HEK293 (cell line): ENCODE results near the gene RPL22.

Experiments used
- EGR2 ChIP-seq: fragments of 450-650 bp; formaldehyde crosslinking; IDR thresholded peaks from 2 replicates; pipeline ENCODE4 v1.5.1; 2016; ENCODE audit warnings: low read depth, missing biosample characterization, missing genetic modification characterization
- HOXC10 ChIP-seq: sonication (generic); formaldehyde crosslinking; IDR thresholded peaks from 2 replicates; pipeline ENCODE4 v1.8.1; 2023; ENCODE audit warnings: mild to moderate bottlenecking, missing genetic modification reagents
- HOXD13 ChIP-seq: sonication (generic); formaldehyde crosslinking; IDR thresholded peaks from 2 replicates; pipeline ENCODE4 v1.8.0; 2022; ENCODE audit warnings: missing genetic modification reagents, borderline replicate concordance
- MZF1 ChIP-seq: fragments of 450-650 bp; formaldehyde crosslinking; IDR thresholded peaks from 2 replicates; pipeline ENCODE4 v1.5.1; 2017; ENCODE audit warnings: missing biosample characterization, missing genetic modification characterization, borderline replicate concordance
- OSR2 ChIP-seq: fragments of 450-650 bp; formaldehyde crosslinking; IDR thresholded peaks from 2 replicates; pipeline ENCODE4 v1.5.1; 2016; ENCODE audit warnings: missing biosample characterization, missing genetic modification characterization
- SCRT2 ChIP-seq: fragments of 450-650 bp; formaldehyde crosslinking; IDR thresholded peaks from 2 replicates; pipeline ENCODE4 v1.5.1; 2016; ENCODE audit warnings: missing biosample characterization, missing genetic modification characterization
- SETDB1 ChIP-seq: IDR thresholded peaks from one replicate; pipeline ENCODE4 v1.6.1; 2017; ENCODE audit warnings: mild to moderate bottlenecking, low read length, moderate library complexity, mixed read lengths; ENCODE audit not compliant: insufficient read length
- SP2 ChIP-seq: fragments of 450-650 bp; formaldehyde crosslinking; IDR thresholded peaks from 2 replicates; pipeline ENCODE4 v1.5.1; 2016; ENCODE audit warnings: missing biosample characterization, missing genetic modification characterization
- SP3 ChIP-seq: fragments of 450-650 bp; formaldehyde crosslinking; IDR thresholded peaks from 2 replicates; pipeline ENCODE4 v1.5.1; 2016; ENCODE audit warnings: missing biosample characterization, missing genetic modification characterization
- SP7 ChIP-seq: fragments of 450-650 bp; formaldehyde crosslinking; IDR thresholded peaks from 2 replicates; pipeline ENCODE4 v1.5.1; 2016; ENCODE audit warnings: missing biosample characterization, missing genetic modification characterization
- TRIM28 ChIP-seq: IDR thresholded peaks from 2 replicates; pipeline ENCODE4 v1.6.1; 2011; ENCODE audit warnings: low read length, control low read depth, borderline replicate concordance
- ZBTB17 ChIP-seq: fragments of 450-650 bp; formaldehyde crosslinking; IDR thresholded peaks from 2 replicates; pipeline ENCODE4 v1.5.1; 2016; ENCODE audit warnings: missing biosample characterization, missing genetic modification characterization
- ZEB2 ChIP-seq: fragments of 450-650 bp; formaldehyde crosslinking; IDR thresholded peaks from 2 replicates; pipeline ENCODE4 v1.5.1; 2016; ENCODE audit warnings: missing biosample characterization, missing genetic modification characterization
- ZNF133 ChIP-seq: fragments of 450-650 bp; formaldehyde crosslinking; IDR thresholded peaks from 2 replicates; pipeline ENCODE4 v1.5.1; 2016; ENCODE audit warnings: missing biosample characterization, missing genetic modification characterization
- ZNF148 ChIP-seq: fragments of 450-650 bp; formaldehyde crosslinking; IDR thresholded peaks from 2 replicates; pipeline ENCODE4 v1.5.0; 2017; ENCODE audit warnings: missing biosample characterization, missing genetic modification characterization, borderline replicate concordance
- ZNF2 ChIP-seq: fragments of 450-650 bp; formaldehyde crosslinking; IDR thresholded peaks from 2 replicates; pipeline ENCODE4 v1.5.1; 2016; ENCODE audit warnings: missing biosample characterization, missing genetic modification characterization
- ZNF221 ChIP-seq: fragments of 450-650 bp; formaldehyde crosslinking; IDR thresholded peaks from 2 replicates; pipeline ENCODE4 v1.5.1; 2017; ENCODE audit warnings: missing biosample characterization, missing genetic modification characterization, borderline replicate concordance
- ZNF23 ChIP-seq: fragments of 450-650 bp; formaldehyde crosslinking; IDR thresholded peaks from 2 replicates; pipeline ENCODE4 v1.5.1; 2016; ENCODE audit warnings: missing biosample characterization, missing genetic modification characterization, borderline replicate concordance
- ZNF266 ChIP-seq: fragments of 450-650 bp; formaldehyde crosslinking; IDR thresholded peaks from 2 replicates; pipeline ENCODE4 v1.5.1; 2016; ENCODE audit warnings: missing biosample characterization, missing genetic modification characterization, low read depth
- ZNF354C ChIP-seq: fragments of 450-650 bp; formaldehyde crosslinking; IDR thresholded peaks from 2 replicates; pipeline ENCODE4 v1.5.1; 2016; ENCODE audit warnings: missing biosample characterization, missing genetic modification characterization, low read depth, borderline replicate concordance
- ZNF501 ChIP-seq: fragments of 450-650 bp; formaldehyde crosslinking; IDR thresholded peaks from 2 replicates; pipeline ENCODE4 v1.5.1; 2016; ENCODE audit warnings: missing biosample characterization, missing genetic modification characterization
- ZNF561 ChIP-seq: fragments of 450-650 bp; IDR thresholded peaks from 2 replicates; pipeline ENCODE4 v1.5.1; 2018; ENCODE audit warnings: missing biosample characterization, missing genetic modification characterization, borderline replicate concordance
- ZNF660 ChIP-seq: fragments of 450-650 bp; IDR thresholded peaks from 2 replicates; pipeline ENCODE4 v1.5.1; 2018; ENCODE audit warnings: missing biosample characterization, mild to moderate bottlenecking, missing genetic modification characterization
- ZNF791 ChIP-seq: fragments of 450-650 bp; formaldehyde crosslinking; IDR thresholded peaks from 2 replicates; pipeline ENCODE4 v1.5.1; 2016; ENCODE audit warnings: missing biosample characterization, missing genetic modification characterization
- ZNF830 ChIP-seq: fragments of 450-650 bp; IDR thresholded peaks from 2 replicates; pipeline ENCODE4 v1.5.0; 2018; ENCODE audit warnings: missing biosample characterization, missing genetic modification characterization, low read depth, mild to moderate bottlenecking, moderate library complexity
- ZSCAN23 ChIP-seq: fragments of 450-650 bp; formaldehyde crosslinking; IDR thresholded peaks from 2 replicates; pipeline ENCODE4 v1.5.1; 2016; ENCODE audit warnings: missing biosample characterization, missing genetic modification characterization
- TF ChIP-seq, protein P1 (sequence below): fragments of 450-650 bp; formaldehyde crosslinking; IDR thresholded peaks from 2 replicates; pipeline ENCODE4 v1.5.1; 2016; ENCODE audit warnings: missing biosample characterization, missing genetic modification characterization
- TF ChIP-seq, protein P2 (sequence below): fragments of 450-650 bp; formaldehyde crosslinking; IDR thresholded peaks from 2 replicates; pipeline ENCODE4 v1.5.1; 2017; ENCODE audit warnings: missing biosample characterization, missing genetic modification characterization
- TF ChIP-seq, protein P3 (sequence below): fragments of 450-650 bp; formaldehyde crosslinking; IDR thresholded peaks from 2 replicates; pipeline ENCODE4 v1.5.1; 2016; ENCODE audit warnings: missing biosample characterization, missing genetic modification characterization

The RPL22 gene

DNA sequence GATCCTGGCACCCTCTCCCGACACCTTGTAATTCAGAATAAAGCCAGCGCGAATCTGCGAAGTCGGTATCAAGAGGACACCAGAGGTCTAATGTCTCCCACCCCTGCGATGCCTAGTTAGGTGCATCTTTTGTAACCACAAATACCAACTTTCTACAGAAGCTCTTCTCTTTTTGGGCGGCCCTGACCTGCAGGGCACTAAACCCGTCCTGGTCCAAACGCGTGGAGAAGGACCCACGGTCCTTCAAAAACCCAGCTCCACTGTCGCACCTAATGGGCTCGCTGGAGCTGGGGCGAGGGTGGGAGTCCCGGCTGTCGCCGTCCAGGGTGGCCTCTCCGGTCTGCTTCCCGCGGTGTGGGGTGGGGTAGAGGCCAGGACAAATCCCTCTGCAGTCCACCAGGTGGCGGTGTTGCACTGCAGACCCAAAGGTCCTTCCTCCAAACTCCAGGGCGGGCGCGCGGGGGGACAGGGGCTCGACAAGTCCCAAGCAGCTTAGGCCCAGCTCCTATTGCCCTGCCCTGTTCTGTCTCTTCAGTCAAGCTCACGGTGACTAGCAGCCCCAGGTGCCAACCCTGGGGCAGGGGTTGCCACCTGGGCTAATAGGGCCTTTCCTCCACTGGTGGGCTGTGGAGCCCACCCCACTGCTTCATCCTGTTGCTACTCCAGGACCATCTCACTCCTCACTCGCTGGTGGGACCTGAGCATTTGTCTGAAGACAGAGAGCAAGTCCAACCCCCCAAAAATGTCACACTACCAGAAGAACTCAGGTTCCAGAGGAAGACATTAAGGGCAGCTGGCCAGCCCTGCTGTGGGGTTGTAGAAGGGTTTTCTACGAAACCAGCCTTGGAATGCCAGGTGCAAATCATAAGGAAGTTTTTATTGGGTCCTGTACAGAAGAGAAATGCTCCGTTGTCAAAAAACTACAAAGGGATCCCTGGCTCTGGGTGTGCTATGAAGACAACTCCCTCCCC lies 47.4 kb upstream of the RPL22 start (continued):
- TF ChIP-seq, protein P1, sequence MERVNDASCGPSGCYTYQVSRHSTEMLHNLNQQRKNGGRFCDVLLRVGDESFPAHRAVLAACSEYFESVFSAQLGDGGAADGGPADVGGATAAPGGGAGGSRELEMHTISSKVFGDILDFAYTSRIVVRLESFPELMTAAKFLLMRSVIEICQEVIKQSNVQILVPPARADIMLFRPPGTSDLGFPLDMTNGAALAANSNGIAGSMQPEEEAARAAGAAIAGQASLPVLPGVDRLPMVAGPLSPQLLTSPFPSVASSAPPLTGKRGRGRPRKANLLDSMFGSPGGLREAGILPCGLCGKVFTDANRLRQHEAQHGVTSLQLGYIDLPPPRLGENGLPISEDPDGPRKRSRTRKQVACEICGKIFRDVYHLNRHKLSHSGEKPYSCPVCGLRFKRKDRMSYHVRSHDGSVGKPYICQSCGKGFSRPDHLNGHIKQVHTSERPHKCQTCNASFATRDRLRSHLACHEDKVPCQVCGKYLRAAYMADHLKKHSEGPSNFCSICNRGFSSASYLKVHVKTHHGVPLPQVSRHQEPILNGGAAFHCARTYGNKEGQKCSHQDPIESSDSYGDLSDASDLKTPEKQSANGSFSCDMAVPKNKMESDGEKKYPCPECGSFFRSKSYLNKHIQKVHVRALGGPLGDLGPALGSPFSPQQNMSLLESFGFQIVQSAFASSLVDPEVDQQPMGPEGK, result peak; percentile 90
- peak; percentile 73; the same call in 1 of the 2 replicates for TF ChIP-seq ZNF2 (tag by site-specific recombination)
- TF ChIP-seq MZF1, result no peak
- TF ChIP-seq TRIM28, result no peak
- 0 out of 2 replicates have a peak, but pooled peaks have one; percentile 57 for TF ChIP-seq ZEB2 (tag by site-specific recombination)
- TF ChIP-seq ZNF791 (tag by site-specific recombination), result no peak
- TF ChIP-seq ZNF266 (tag by site-specific recombination), result no peak
- no peak for TF ChIP-seq ZNF148
- TF ChIP-seq, protein P2, sequence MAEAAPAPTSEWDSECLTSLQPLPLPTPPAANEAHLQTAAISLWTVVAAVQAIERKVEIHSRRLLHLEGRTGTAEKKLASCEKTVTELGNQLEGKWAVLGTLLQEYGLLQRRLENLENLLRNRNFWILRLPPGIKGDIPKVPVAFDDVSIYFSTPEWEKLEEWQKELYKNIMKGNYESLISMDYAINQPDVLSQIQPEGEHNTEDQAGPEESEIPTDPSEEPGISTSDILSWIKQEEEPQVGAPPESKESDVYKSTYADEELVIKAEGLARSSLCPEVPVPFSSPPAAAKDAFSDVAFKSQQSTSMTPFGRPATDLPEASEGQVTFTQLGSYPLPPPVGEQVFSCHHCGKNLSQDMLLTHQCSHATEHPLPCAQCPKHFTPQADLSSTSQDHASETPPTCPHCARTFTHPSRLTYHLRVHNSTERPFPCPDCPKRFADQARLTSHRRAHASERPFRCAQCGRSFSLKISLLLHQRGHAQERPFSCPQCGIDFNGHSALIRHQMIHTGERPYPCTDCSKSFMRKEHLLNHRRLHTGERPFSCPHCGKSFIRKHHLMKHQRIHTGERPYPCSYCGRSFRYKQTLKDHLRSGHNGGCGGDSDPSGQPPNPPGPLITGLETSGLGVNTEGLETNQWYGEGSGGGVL, result no peak
- 0 out of 2 replicates have a peak, but pooled peaks have one; percentile 23 for TF ChIP-seq OSR2 (tag by site-specific recombination)
- TF ChIP-seq HOXC10, result no peak
- TF ChIP-seq SETDB1, result no peak
- TF ChIP-seq ZNF501, result no peak
- TF ChIP-seq SP2, result no peak
- TF ChIP-seq ZNF354C, result no peak
- no peak for TF ChIP-seq EGR2 (tag by site-specific recombination)
- no peak for TF ChIP-seq ZNF221 (tag by site-specific recombination)
- no peak for TF ChIP-seq ZNF23 (tag by site-specific recombination)
- TF ChIP-seq SP7 (tag by site-specific recombination), result peak; percentile 57
- peak; percentile 48; the same call in 1 of the 2 replicates for TF ChIP-seq ZNF561 (tag by site-specific recombination)
- no peak for TF ChIP-seq HOXD13
- TF ChIP-seq SCRT2 (tag by site-specific recombination), result peak; percentile 76
- TF ChIP-seq ZBTB17 (tag by site-specific recombination), result no peak
- TF ChIP-seq SP3 (tag by site-specific recombination), result no peak
- no peak for TF ChIP-seq ZNF133 (tag by site-specific recombination)
- TF ChIP-seq, protein P3, sequence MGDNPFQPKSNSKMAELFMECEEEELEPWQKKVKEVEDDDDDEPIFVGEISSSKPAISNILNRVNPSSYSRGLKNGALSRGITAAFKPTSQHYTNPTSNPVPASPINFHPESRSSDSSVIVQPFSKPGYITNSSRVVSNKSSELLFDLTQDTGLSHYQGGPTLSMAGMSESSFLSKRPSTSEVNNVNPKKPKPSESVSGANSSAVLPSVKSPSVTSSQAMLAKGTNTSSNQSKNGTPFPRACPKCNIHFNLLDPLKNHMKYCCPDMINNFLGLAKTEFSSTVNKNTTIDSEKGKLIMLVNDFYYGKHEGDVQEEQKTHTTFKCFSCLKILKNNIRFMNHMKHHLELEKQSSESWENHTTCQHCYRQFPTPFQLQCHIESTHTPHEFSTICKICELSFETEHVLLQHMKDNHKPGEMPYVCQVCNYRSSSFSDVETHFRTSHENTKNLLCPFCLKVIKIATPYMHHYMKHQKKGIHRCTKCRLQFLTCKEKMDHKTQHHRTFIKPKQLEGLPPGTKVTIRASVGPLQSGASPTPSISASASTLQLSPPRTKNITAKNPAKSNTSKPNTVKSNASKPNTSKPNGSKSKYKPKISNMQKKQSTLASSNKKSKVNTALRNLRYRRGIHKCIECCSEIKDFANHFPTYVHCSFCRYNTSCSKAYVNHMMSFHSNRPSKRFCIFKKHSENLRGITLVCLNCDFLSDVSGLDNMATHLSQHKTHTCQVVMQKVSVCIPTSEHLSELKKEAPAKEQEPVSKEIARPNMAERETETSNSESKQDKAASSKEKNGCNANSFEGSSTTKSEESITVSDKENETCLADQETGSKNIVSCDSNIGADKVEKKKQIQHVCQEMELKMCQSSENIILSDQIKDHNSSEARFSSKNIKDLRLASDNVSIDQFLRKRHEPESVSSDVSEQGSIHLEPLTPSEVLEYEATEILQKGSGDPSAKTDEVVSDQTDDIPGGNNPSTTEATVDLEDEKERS (tag by site-specific recombination), result no peak
- no peak for TF ChIP-seq ZSCAN23 (tag by site-specific recombination)
- TF ChIP-seq ZNF830 (tag by site-specific recombination), result no peak
- TF ChIP-seq ZNF660 (tag by site-specific recombination), result no peak
